Endothelial cell of umbilical vein (primary cell): ENCODE measurements around the gene KDM5C. TPM values are rescaled to one million over a fixed set of nuclear protein-coding genes. Genes with fewer than 3 reads are reported as not detected.

Experiments used
- microRNA-seq: library from miRNA; unstranded; fragments of <30 nt; microRNA quantifications from one replicate; pipeline ENCODE4 v1.2.0, GENCODE V29; 2021; ENCODE audit warnings: borderline number of aligned reads, borderline replicate concordance
- polyA plus RNA-seq, 4 experiments: library from polyadenylated mRNA; depleted of rRNA in 3 of 4; stranded (reverse) in 3 of 4; unstranded in 1 of 4; fragments of >200 nt; gene quantifications; 2 replicates each; pipeline versions ENCODE4 v1.2.1 to v1.2.3, GENCODE V29; 2011 to 2012; ENCODE audit warnings: missing spikeins in 1 of 4
- small RNA-seq: library from RNA; depleted of rRNA; stranded (forward); fragments of <200 nt; gene quantifications from one replicate; pipeline ENCODE3, GENCODE V24; 2012; ENCODE audit warnings: low replicate concordance, low read depth; ENCODE audit not compliant: insufficient read depth, insufficient read length
- total RNA-seq: library from RNA; stranded (reverse); gene quantifications from 2 replicates; pipeline ENCODE4 v1.2.3, GENCODE V29; 2021

The KDM5C gene
- total and polyA plus RNA-seq, 2 donors (not counting 3 experiments of a cell fraction or from before 2014, with no cell fraction given) = 44.7 to 78.7 TPM

Small RNA genes lying within 50 kb of the gene (microRNA-seq; reads per million reads assigned to microRNA genes)
- gene MIR6894 = 1.2 reads per million
- gene MIR6895 = not detected

Small RNA genes lying within 50 kb of the gene (small RNA-seq; reads per million reads assigned to genes)
- not detected for gene AL139396.1
- not detected for gene MIR6894
- not detected for gene MIR6895

Other genes with a start within 250 kb of the KDM5C start
- gene GPR173, start 176.4 kb downstream of the KDM5C start, total RNA-seq = 8.3 and 11.3 TPM in 2 replicates
- 9.2 and 12.7 TPM in 2 replicates for gene GPR173, start 176.4 kb downstream of the KDM5C start, polyA plus RNA-seq
- 15.9 and 17.3 TPM in 2 replicates for gene TSPYL2, start 142.8 kb downstream of the KDM5C start, total RNA-seq
- gene TSPYL2, start 142.8 kb downstream of the KDM5C start, polyA plus RNA-seq = 17.8 and 18.9 TPM in 2 replicates
- gene KANTR, start 131.1 kb downstream of the KDM5C start, total RNA-seq = 8.6 and 9.8 TPM in 2 replicates
- gene KANTR, start 131.1 kb downstream of the KDM5C start, polyA plus RNA-seq = 2.8 and 3.1 TPM in 2 replicates
- gene IQSEC2, start 56.4 kb upstream of the KDM5C start, total RNA-seq = 9.4 and 9.9 TPM in 2 replicates
- gene IQSEC2, start 56.4 kb upstream of the KDM5C start, polyA plus RNA-seq = 5.4 and 6.7 TPM in 2 replicates
- gene SMC1A, start 197.4 kb upstream of the KDM5C start, total RNA-seq = 72.5 and 75.9 TPM in 2 replicates
- gene SMC1A, start 197.4 kb upstream of the KDM5C start, polyA plus RNA-seq = 11.1 and 15.4 TPM in 2 replicates
- 0.42 and 0.86 TPM in 2 replicates for gene RIBC1, start 197.7 kb upstream of the KDM5C start, total RNA-seq
- gene RIBC1, start 197.7 kb upstream of the KDM5C start, polyA plus RNA-seq = 0.23 TPM in 1 of 2 replicates, not detected in the other
- 81.4 and 82.3 TPM in 2 replicates for gene HSD17B10, start 209.2 kb upstream of the KDM5C start, total RNA-seq
- gene HSD17B10, start 209.2 kb upstream of the KDM5C start, polyA plus RNA-seq = 163 and 171 TPM in 2 replicates